Ovary (tissue), 3 donors: ENCODE results near the gene MAP7D3.

Experiments
- CTCF ChIP-seq, 3 donors: fragments of 450-650 bp in 2 of 3; fragments of 200-600 bp in 1 of 3; IDR thresholded peaks; one replicate each; pipeline versions ENCODE4 v1.5.1 to v1.8.0; 2016 to 2022; ENCODE audit warnings: antibody characterized with exemption in 3 of 3, mild to moderate bottlenecking in 1 of 3
- EP300 ChIP-seq: sonication (generic); formaldehyde crosslinking; IDR thresholded peaks from one replicate; pipeline ENCODE4 v1.6.1; 2017; ENCODE audit warnings: antibody characterized with exemption
- POLR2A ChIP-seq: fragments of 450-650 bp; IDR thresholded peaks from one replicate; pipeline ENCODE4 v1.6.1; 2017; ENCODE audit warnings: antibody characterized with exemption, mild to moderate bottlenecking, moderate library complexity
- donor health status: DM: no; HTN: no; CAD: no.

GRCh38 chrX:136183172-136183571, 68.0 kb downstream of the MAP7D3 start:
- no peak for TF ChIP-seq CTCF (IDR thresholded peaks at IDR 0.05)
- no peak for TF ChIP-seq EP300
- TF ChIP-seq POLR2A, result no peak
